HepG2 (cell line): ENCODE measurements around the gene DRAP1. TPM values are rescaled to one million over a fixed set of nuclear protein-coding genes. Genes with fewer than 3 reads are reported as not detected.
A peak's percentile ranks its signal among the peaks of the same experiment; 100 is the strongest.

Experiments used
- ATAC-seq: fragments of 200-7000 bp; cut with Tn5 transposase; 3 replicates; pipeline ENCODE4 v1.9.1; 2020; ENCODE audit warnings: mild to moderate bottlenecking, moderate library complexity
- BruUV-seq: library from RNA; stranded (reverse); fragments of 400-500 nt; replicated peaks from 2 replicates; lab custom pipeline; 2021; lab: Mats Ljungman, UMichigan
- CTCF ChIA-PET: fragments of 300-600 bp; formaldehyde crosslinking; extraction: SDS; loops from one replicate; lab custom pipeline; 2021; ENCODE audit warnings: low total read pairs, inconsistent platforms, low intra/inter-chr PET ratio; lab: Yijun Ruan, JAX
- POLR2A ChIA-PET: fragments of 350-600 bp; sonication (Branson Sonifier 250); formaldehyde crosslinking; loops from one replicate; lab custom pipeline; 2020; ENCODE audit warnings: antibody characterized with exemption, inconsistent platforms; lab: Yijun Ruan, JAX
- DNase-seq: peaks from one replicate; pipeline ENCODE4 v3.0.0-alpha.2; 2015; ENCODE audit warnings: low spot score
- FAIRE-seq: peaks from 3 replicates; lab custom pipeline; 2011; peaks lifted over from hg19 to GRCh38; lab: Jason Lieb, UNC
- H2AFZ ChIP-seq: one replicate; pipeline ENCODE4 v1.6.1; 2011; ENCODE audit warnings: low read length, inconsistent platforms
- H3K27ac ChIP-seq: fragments of 300-600 bp; 3 replicates; pipeline ENCODE4 v1.8.0; 2011; ENCODE audit warnings: mixed run types, mild to moderate bottlenecking, mixed read lengths, low read length, inconsistent platforms; ENCODE audit not compliant: insufficient read depth; ENCODE audit errors: extremely low read length
- H3K27me3 ChIP-seq, 2 experiments: fragments of 200-600 bp in 1 of 2; 2 replicates in 1 of 2; 3 replicates in 1 of 2; pipeline versions ENCODE4 v1.6.0 to v1.8.0; 2011; ENCODE audit warnings: low read length in 2 of 2, mild to moderate bottlenecking in 2 of 2, moderate library complexity in 2 of 2, inconsistent platforms in 1 of 2; ENCODE audit not compliant: insufficient read depth in 2 of 2, control insufficient read depth in 1 of 2
- H3K36me3 ChIP-seq, 2 experiments: fragments of 200-600 bp in 1 of 2; replicated peaks in 1 of 2; 2 replicates in 1 of 2; 3 replicates in 1 of 2; pipeline versions ENCODE4 v1.5.1 to v1.8.0; 2011; ENCODE audit warnings: low read length in 2 of 2, inconsistent platforms in 1 of 2; ENCODE audit not compliant: insufficient read depth in 2 of 2, control insufficient read depth in 1 of 2
- H3K4me1 ChIP-seq: 2 replicates; pipeline ENCODE4 v1.5.1; 2012; ENCODE audit warnings: low read length, inconsistent platforms; ENCODE audit not compliant: insufficient read depth
- H3K4me2 ChIP-seq: 2 replicates; pipeline ENCODE4 v1.6.0; 2011; ENCODE audit warnings: low read depth, low read length, inconsistent platforms
- H3K4me3 ChIP-seq, 3 experiments: fragments of 200-600 bp in 1 of 3; sonication (generic), shearing (Covaris generic) in 1 of 3; replicated peaks in 1 of 3; 2 replicates each; pipeline ENCODE4 v1.5.1; 2011 to 2016; ENCODE audit warnings: low read length in 3 of 3, inconsistent platforms in 2 of 3, low read depth in 2 of 3, mild to moderate bottlenecking in 2 of 3, control low read depth in 1 of 3, mixed read lengths in 1 of 3; ENCODE audit not compliant: insufficient read depth in 1 of 3
- H3K79me2 ChIP-seq: one replicate; pipeline ENCODE4 v1.6.1; 2011; ENCODE audit warnings: low read length, inconsistent platforms; ENCODE audit not compliant: insufficient read depth
- H3K9ac ChIP-seq: 2 replicates; pipeline ENCODE4 v1.6.0; 2011; ENCODE audit warnings: mild to moderate bottlenecking, low read depth, low read length, inconsistent platforms; ENCODE audit not compliant: insufficient read depth
- H3K9me3 ChIP-seq: 2 replicates; pipeline ENCODE4 v1.5.1; 2012; ENCODE audit warnings: mild to moderate bottlenecking, low read length
- H4K20me1 ChIP-seq: 2 replicates; pipeline ENCODE4 v1.6.0; 2011; ENCODE audit warnings: inconsistent platforms, mild to moderate bottlenecking, low read length, moderate library complexity; ENCODE audit not compliant: insufficient read depth
- CEBPG ChIP-seq: IDR thresholded peaks from 2 replicates; pipeline ENCODE4 v1.6.1; 2016
- CENPX ChIP-seq: sonication (generic); formaldehyde crosslinking; IDR thresholded peaks from 2 replicates; pipeline ENCODE4 v1.9.0; 2021; ENCODE audit warnings: mild to moderate bottlenecking, missing genetic modification reagents, moderate library complexity
- CREB1 ChIP-seq, 2 experiments: fragments of 450-650 bp in 1 of 2; IDR thresholded peaks; 2 replicates each; pipeline ENCODE4 v1.6.1; 2016 to 2017; ENCODE audit warnings: control low read depth in 1 of 2, mild to moderate bottlenecking in 1 of 2, missing compliant biosample characterization in 1 of 2, missing genetic modification characterization in 1 of 2
- FOXA3 ChIP-seq: IDR thresholded peaks from 2 replicates; pipeline ENCODE4 v1.6.1; 2016; ENCODE audit warnings: missing genetic modification reagents, missing compliant biosample characterization
- GTF3A ChIP-seq: sonication (generic); formaldehyde crosslinking; conservative IDR thresholded peaks from 2 replicates; pipeline ENCODE4 v1.4.0; 2020; ENCODE audit warnings: mild to moderate bottlenecking, missing genetic modification reagents
- MAFG ChIP-seq: sonication (generic); formaldehyde crosslinking; IDR thresholded peaks from 2 replicates; pipeline ENCODE4 v1.5.1; 2020; ENCODE audit warnings: mild to moderate bottlenecking, missing genetic modification reagents
- PHF20 ChIP-seq: sonication (generic); formaldehyde crosslinking; IDR thresholded peaks from 2 replicates; pipeline ENCODE4 v1.5.0; 2020; ENCODE audit warnings: mild to moderate bottlenecking, missing genetic modification reagents
- RBFOX2 ChIP-seq: fragments of 200-400 bp; formaldehyde crosslinking; IDR thresholded peaks from 2 replicates; pipeline ENCODE4 v1.6.1; 2017; ENCODE audit warnings: low read depth, mild to moderate bottlenecking, low read length
- SAP130 ChIP-seq: IDR thresholded peaks from 2 replicates; pipeline ENCODE4 v1.6.1; 2016; ENCODE audit warnings: low read depth
- SNAI1 ChIP-seq: sonication (generic); formaldehyde crosslinking; IDR thresholded peaks from 2 replicates; pipeline ENCODE4 v1.5.0; 2020; ENCODE audit warnings: mild to moderate bottlenecking, missing genetic modification reagents, borderline replicate concordance
- ZMYM3 ChIP-seq: sonication (generic); formaldehyde crosslinking; IDR thresholded peaks from 2 replicates; pipeline ENCODE4 v1.5.1; 2020; ENCODE audit warnings: mild to moderate bottlenecking, missing genetic modification reagents
- ZNF234 ChIP-seq: sonication (generic); formaldehyde crosslinking; conservative IDR thresholded peaks from 2 replicates; pipeline ENCODE4 v1.5.1; 2020; ENCODE audit warnings: mild to moderate bottlenecking, missing genetic modification reagents
- ZNF33A ChIP-seq: sonication (generic); formaldehyde crosslinking; IDR thresholded peaks from 2 replicates; pipeline ENCODE4 v1.5.1; 2020; ENCODE audit warnings: missing genetic modification reagents, mild to moderate bottlenecking, moderate library complexity, borderline replicate concordance
- ZNF629 ChIP-seq: sonication (generic); formaldehyde crosslinking; conservative IDR thresholded peaks from 2 replicates; pipeline ENCODE4 v1.5.0; 2020; ENCODE audit warnings: missing genetic modification reagents
- WGBS: methylation state at CpG from one replicate; pipeline ENCODE4 v1.1.6; 2017; ENCODE audit warnings: low lambda C conversion rate; 5-methylcytosine and 5-hydroxymethylcytosine counted together
- in situ Hi-C: cut with HindIII; loops from 2 replicates; pipeline ENCODE4 v1.10.0; 2017; ENCODE audit warnings: low pct_unique_long_range_greater_than_20kb; ENCODE audit not compliant: extremely low pct_ligation_motif_present
- intact Hi-C: fragments of 100-400 bp; cut with micrococcal nuclease; formaldehyde crosslinking; loops from one replicate; pipeline ENCODE4 v1.10.0; 2022; ENCODE audit not compliant: unreplicated experiment
- polyA plus RNA-seq, 8 experiments: library from polyadenylated mRNA; depleted of rRNA in 3 of 8; stranded (reverse) in 7 of 8; unstranded in 1 of 8; fragments of >200 nt; fragmentation: Illumina TruSeq in 4 of 8; extraction: Trizol in 4 of 8; gene quantifications; 2 replicates each; pipeline versions ENCODE4 v1.2.1 to v1.2.3, GENCODE V29; 2011 to 2016; ENCODE audit warnings: low read depth in 4 of 8, missing spikeins in 1 of 8, mixed read lengths in 1 of 8; ENCODE audit not compliant: insufficient read depth in 1 of 8
- total RNA-seq, 5 experiments: library from RNA; depleted of rRNA; stranded (reverse); fragments of >200 nt; fragmentation: Illumina TruSeq; extraction: Trizol; gene quantifications; 2 replicates each; pipeline ENCODE4 v1.2.3, GENCODE V29; 2016; ENCODE audit warnings: low read depth in 1 of 5
- TF ChIP-seq, protein P1 (sequence below), 2 experiments: sonication (generic) in 1 of 2; formaldehyde crosslinking in 1 of 2; IDR thresholded peaks; 2 replicates each; pipeline versions ENCODE4 v1.6.1 to v1.9.0; 2014 to 2022; ENCODE audit warnings: antibody characterized with exemption in 1 of 2, borderline replicate concordance in 1 of 2, inconsistent platforms in 1 of 2, low read depth in 1 of 2, missing genetic modification reagents in 1 of 2
- TF ChIP-seq, protein P2 (sequence below): sonication (generic); formaldehyde crosslinking; IDR thresholded peaks from 2 replicates; pipeline ENCODE4 v1.4.0; 2020; ENCODE audit warnings: missing genetic modification reagents, low read depth, mild to moderate bottlenecking, borderline replicate concordance

The DRAP1 gene
- total and polyA plus RNA-seq, 2 of the 13 experiments (the other 11 are each of a cell fraction or from before 2014, with no cell fraction given): 46.8 to 52.3 TPM

DNA sequence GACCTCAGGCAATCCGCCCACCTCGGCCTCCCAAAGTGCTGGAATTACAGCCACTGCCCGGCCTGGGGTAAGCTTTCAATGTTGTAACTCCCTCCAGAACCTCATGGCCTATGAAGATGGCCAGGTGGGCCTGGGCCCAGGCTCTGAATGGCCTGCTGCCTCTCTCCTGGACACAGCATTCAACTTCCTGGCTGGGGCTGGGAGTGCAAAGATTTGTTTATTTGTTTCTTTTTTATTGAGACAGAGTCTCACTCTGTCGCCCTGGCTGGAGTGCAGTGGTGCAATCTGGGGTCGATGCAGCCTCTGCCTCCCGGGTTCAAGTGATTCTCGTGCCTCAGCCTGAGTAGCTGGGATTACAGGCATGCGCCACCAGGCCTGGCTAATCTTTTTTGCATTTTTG, 25.5 kb downstream of the DRAP1 start (continued):
- TF ChIP-seq, protein P1, sequence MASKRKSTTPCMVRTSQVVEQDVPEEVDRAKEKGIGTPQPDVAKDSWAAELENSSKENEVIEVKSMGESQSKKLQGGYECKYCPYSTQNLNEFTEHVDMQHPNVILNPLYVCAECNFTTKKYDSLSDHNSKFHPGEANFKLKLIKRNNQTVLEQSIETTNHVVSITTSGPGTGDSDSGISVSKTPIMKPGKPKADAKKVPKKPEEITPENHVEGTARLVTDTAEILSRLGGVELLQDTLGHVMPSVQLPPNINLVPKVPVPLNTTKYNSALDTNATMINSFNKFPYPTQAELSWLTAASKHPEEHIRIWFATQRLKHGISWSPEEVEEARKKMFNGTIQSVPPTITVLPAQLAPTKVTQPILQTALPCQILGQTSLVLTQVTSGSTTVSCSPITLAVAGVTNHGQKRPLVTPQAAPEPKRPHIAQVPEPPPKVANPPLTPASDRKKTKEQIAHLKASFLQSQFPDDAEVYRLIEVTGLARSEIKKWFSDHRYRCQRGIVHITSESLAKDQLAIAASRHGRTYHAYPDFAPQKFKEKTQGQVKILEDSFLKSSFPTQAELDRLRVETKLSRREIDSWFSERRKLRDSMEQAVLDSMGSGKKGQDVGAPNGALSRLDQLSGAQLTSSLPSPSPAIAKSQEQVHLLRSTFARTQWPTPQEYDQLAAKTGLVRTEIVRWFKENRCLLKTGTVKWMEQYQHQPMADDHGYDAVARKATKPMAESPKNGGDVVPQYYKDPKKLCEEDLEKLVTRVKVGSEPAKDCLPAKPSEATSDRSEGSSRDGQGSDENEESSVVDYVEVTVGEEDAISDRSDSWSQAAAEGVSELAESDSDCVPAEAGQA (IDR thresholded peaks at IDR 0.05; ENCODE audit: low read depth): no peak
- TF ChIP-seq, protein P1 (CRISPR knock-in tag; IDR thresholded peaks at IDR 0.05; ENCODE audit: borderline replicate concordance): no peak
- TF ChIP-seq FOXA3 (CRISPR knock-in tag) (0 out of 2 replicates have a peak, but pooled peaks have one; percentile 28), ZMYM3 (CRISPR knock-in tag) (peak; percentile 58; the same call in 1 of the 2 replicates), ZNF629 (no peak), CEBPG (CRISPR knock-in tag) (peak; percentile 46)

DNA sequence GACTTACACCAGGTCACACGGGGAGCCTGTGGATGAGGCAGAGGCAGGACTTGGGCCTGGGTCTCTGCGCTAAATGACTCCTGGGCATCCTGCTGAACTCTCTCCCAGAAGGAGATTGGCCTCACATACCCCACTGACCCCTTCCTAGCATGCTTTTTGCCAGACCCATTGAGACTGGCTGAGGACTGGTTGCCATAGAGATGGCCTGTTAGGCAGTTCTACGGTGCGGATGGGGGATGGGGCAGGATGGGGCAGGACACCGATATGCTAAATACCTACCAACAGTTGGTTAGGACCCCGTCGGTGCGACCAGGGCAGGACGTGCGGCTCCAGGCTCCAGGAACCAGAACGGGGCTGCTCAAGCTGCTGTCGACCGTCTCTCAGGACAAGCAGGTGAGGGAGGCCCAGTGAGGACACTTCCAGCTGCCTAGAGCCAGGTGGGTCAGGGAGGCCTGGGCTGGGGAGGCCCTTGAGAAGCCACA, 26.2 kb downstream of the DRAP1 start, which contains the start of gene TSGA10IP:
Gene TSGA10IP (plus strand): TSS at position 51 of the 482 bp plus-strand sequence. CDS start 196 bp downstream, at position 247.
- WGBS: 41% methylated on average over 10 of the region's 13 CpGs
- no peak for FAIRE-seq

More for the DNA sequence above, 26.2 kb downstream of the DRAP1 start, which contains the start of gene TSGA10IP:
- intact Hi-C loops: no loop called here
- no TSS peak for BruUV-seq
- CTCF ChIA-PET: no interaction called here
- Histone ChIP-seq H3K9me3 (no peaks in the 10 kb centered on the region), H3K4me2 (peak within 1 kb of the TSS; percentile 52), H3K36me3 (no peaks in the 10 kb centered on the region), H3K4me1 (peaks cover 76% of the 10 kb centered on the region), H3K27ac (no peak within 1 kb of the TSS), H3K79me2 (no peaks in the 10 kb centered on the region), H3K4me3 (peak within 1 kb of the TSS in 1 of 3 experiments; percentile 12; a peak in 1 of 6 replicates), H3K9ac (no peak within 1 kb of the TSS), H4K20me1 (no peaks in the 10 kb centered on the region), H2AFZ (no peak within 1 kb of the TSS), H3K27me3 (peaks cover 0 to 30% of the 10 kb centered on the region in 2 experiments; a peak in 4 of 5 replicates)
- peak; percentile 17 for ATAC-seq
- no peak for DNase-seq
- TF ChIP-seq ZNF33A (CRISPR knock-in tag) (no peak), PHF20 (CRISPR knock-in tag) (no peak), SNAI1 (no peak), CREB1 (IDR thresholded peaks at IDR 0.05) (no peak), CREB1 (CRISPR knock-in tag; IDR thresholded peaks at IDR 0.05) (no peak), GTF3A (CRISPR knock-in tag) (no peak), CENPX (CRISPR knock-in tag) (no peak), MAFG (CRISPR knock-in tag) (no peak), RBFOX2 (no peak), SAP130 (CRISPR knock-in tag) (no peak), ZNF234 (no peak)
- TF ChIP-seq, protein P2, sequence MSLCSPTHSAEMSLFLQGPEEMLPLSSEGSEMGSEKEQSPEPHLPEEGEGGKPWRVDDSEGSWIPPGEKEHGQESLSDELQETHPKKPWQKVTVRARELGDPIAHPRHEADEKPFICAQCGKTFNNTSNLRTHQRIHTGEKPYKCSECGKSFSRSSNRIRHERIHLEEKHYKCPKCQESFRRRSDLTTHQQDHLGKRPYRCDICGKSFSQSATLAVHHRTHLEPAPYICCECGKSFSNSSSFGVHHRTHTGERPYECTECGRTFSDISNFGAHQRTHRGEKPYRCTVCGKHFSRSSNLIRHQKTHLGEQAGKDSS (CRISPR knock-in tag): no peak
- in situ Hi-C loops: no loop called here
- POLR2A ChIA-PET: no interaction called here
